H1 (cell line): Measurements from ENCODE around the gene KCNH4. TPM values are rescaled to one million over a fixed set of nuclear protein-coding genes. Genes with fewer than 3 reads are reported as not detected.

Experiments
- CHD7 ChIP-seq: fragments of 300-600 bp; sonication (generic); IDR thresholded peaks from 2 replicates; pipeline ENCODE4 v1.7.1; 2012; ENCODE audit warnings: low read length, moderate library complexity, mild to moderate bottlenecking, inconsistent platforms; ENCODE audit not compliant: insufficient replicate concordance
- CTBP2 ChIP-seq: IDR thresholded peaks from 2 replicates; pipeline ENCODE4 v1.7.0; 2011; ENCODE audit warnings: borderline replicate concordance, mild to moderate bottlenecking, moderate library complexity, mixed read lengths, low read length; ENCODE audit not compliant: insufficient read depth, insufficient read length
- JUN ChIP-seq: IDR thresholded peaks from 2 replicates; pipeline ENCODE4 v1.6.1; 2011; ENCODE audit warnings: low read depth, mild to moderate bottlenecking, improper control_type of control experiment, low read length
- KDM5A ChIP-seq: fragments of 200-600 bp; IDR thresholded peaks from 2 replicates; pipeline ENCODE4 v1.7.1; 2012; ENCODE audit warnings: mild to moderate bottlenecking, low read length, inconsistent platforms, mixed read lengths
- RBBP5 ChIP-seq: IDR thresholded peaks from 2 replicates; pipeline ENCODE4 v1.7.1; 2012; ENCODE audit warnings: low read depth, mild to moderate bottlenecking, inconsistent platforms, low read length, moderate library complexity, borderline replicate concordance
- SRF ChIP-seq: IDR thresholded peaks from 2 replicates; pipeline ENCODE4 v1.6.1; 2011; ENCODE audit warnings: mild to moderate bottlenecking, low read depth, low read length, moderate library complexity
- SUZ12 ChIP-seq: fragments of 200-600 bp; sonication (generic); IDR thresholded peaks from 2 replicates; pipeline ENCODE4 v1.6.1; 2012; ENCODE audit warnings: mild to moderate bottlenecking, inconsistent platforms, low read length, moderate library complexity, mixed read lengths
- polyA plus RNA-seq, 7 experiments: library from polyadenylated mRNA; depleted of rRNA in 3 of 7; stranded (reverse) in 5 of 7; unstranded in 2 of 7; fragments of >200 nt in 5 of 7; fragments of 200-250 nt in 2 of 7; gene quantifications; 1 replicate in 5 of 7; 2 replicates in 1 of 7; 4 replicates in 1 of 7; pipeline versions ENCODE4 v1.2.1 to v1.2.3, GENCODE V29; 2011 to 2013; ENCODE audit warnings: missing spikeins in 2 of 7, mixed read lengths in 2 of 7
- total RNA-seq: library from RNA; stranded (reverse); fragmentation: NEBNext Ultra II Directional; extraction: Animal tissue kit (Norgen Biotek cat#: 25700); gene quantifications from 2 replicates; pipeline ENCODE4 v1.2.1, GENCODE V29; 2021
- TF ChIP-seq, protein P1 (sequence below): IDR thresholded peaks from 2 replicates; pipeline ENCODE4 v1.6.1; 2011; ENCODE audit warnings: low read length, improper control_type of control experiment

Gene KCNH4
- total and polyA plus RNA-seq, 2 of the 8 experiments (the other 6 are each of a cell fraction or from before 2014, with no cell fraction given), result 0.44 to 0.47 TPM

DNA sequence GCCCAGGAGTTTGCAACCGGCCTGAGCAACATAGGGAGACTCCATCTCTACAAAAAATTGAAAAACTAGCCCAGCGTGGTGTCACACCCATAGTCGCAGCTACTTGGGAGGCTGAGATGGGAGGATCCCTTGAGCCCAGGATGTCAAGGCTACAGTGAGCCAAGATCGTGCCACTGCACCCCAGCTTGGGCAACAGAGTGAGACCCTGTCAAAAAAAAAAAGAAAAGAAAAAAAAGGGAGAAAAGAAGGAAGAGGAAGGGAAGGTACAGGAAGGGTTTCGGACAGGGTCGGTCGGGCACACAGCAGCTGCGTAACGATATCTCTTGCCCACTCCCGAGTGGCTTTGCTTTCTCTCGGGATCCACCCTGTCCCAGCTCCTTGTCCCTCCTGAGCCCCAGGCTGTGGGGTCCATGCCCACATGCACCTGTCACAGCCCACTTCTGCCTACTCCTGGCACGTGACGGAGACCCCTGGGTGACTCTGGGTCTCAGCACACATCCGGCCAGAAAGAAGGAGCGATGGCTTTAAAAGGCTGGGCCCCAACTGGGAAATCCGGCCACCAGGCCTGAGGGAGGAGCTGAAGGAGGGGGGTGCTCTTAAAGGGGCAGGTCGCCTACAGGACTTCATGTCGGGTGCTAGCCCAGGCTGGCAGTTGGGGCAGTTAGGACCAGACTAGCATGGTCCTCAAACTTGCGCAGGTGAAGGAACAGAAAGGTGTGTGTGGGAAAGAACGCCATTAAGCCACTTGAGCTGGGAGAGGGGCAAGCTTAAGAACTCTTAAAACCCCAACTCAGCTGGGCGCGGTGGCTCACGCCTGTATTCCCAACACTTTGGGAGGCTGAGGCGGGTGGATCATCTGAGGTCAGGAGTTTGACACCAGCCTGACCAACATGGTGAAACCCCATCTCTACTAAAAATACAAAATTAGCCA, 13.3 kb upstream of the KCNH4 start, which contains the start of gene GHDC (continued):
- TF ChIP-seq CHD7, result no peak
- TF ChIP-seq RBBP5, result no peak
- no peak for TF ChIP-seq CTBP2
- no peak for TF ChIP-seq KDM5A
- TF ChIP-seq SRF, result no peak
- TF ChIP-seq, protein P1, sequence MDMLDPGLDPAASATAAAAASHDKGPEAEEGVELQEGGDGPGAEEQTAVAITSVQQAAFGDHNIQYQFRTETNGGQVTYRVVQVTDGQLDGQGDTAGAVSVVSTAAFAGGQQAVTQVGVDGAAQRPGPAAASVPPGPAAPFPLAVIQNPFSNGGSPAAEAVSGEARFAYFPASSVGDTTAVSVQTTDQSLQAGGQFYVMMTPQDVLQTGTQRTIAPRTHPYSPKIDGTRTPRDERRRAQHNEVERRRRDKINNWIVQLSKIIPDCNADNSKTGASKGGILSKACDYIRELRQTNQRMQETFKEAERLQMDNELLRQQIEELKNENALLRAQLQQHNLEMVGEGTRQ, result peak; percentile 61
- TF ChIP-seq JUN, result no peak
- no peak for TF ChIP-seq SUZ12
